Erythroblast (primary cell): ENCODE data around the gene NFKBIE.

ENCODE experiments used
- GATA1 ChIP-seq: IDR thresholded peaks from 2 replicates; pipeline ENCODE4 v1.6.1; 2011; ENCODE audit warnings: low read depth, mild to moderate bottlenecking, control low read depth, low read length, moderate library complexity
- POLR2A ChIP-seq: IDR thresholded peaks from 2 replicates; pipeline ENCODE4 v1.6.1; 2011; ENCODE audit warnings: mild to moderate bottlenecking, low read length

GRCh38 chr6:44272529-44272928, 7.2 kb upstream of the NFKBIE start:
- TF ChIP-seq POLR2A = no peak
- TF ChIP-seq GATA1 = no peak
